Hippocampal formation (tissue), 2 donors: ENCODE results near the gene DEDD2.
A peak's percentile ranks its signal among the peaks of the same experiment; 100 is the strongest.

Source experiments
- DNase-seq, 2 donors: peaks; one replicate each; lab custom pipeline; 2025; lab: John Stamatoyannopoulos, UW

DEDD2 gene

GRCh38 chr19:42228641-42229040, 11.2 kb upstream of the DEDD2 start:
- DNase-seq: no peak

GRCh38 chr19:42226886-42227285, 9.4 kb upstream of the DEDD2 start:
- no peak for DNase-seq

DNA sequence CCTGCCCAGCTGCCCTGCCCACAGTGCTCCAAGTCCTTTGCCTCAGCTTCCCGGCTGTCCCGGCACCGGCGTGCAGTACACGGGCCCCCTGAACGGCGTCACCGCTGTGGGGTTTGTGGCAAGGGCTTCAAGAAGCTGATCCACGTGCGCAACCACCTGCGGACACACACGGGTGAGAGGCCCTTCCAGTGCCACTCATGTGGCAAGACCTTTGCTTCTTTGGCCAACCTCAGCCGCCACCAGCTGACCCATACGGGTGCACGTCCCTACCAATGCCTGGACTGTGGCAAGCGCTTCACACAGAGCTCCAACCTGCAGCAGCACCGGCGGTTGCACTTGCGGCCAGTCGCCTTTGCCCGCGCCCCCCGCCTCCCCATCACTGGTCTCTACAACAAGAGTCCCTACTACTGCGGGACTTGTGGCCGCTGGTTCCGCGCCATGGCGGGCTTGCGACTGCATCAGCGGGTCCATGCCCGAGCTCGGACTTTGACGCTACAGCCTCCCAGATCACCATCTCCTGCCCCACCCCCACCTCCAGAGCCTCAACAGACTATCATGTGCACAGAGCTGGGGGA, 8.3 kb upstream of the DEDD2 start:
- DNase-seq: no peak

- DNase-seq: no peak
Observed at GRCh38 chr19:42224940-42225717, 7.7 kb upstream of the DEDD2 start.

GRCh38 chr19:42220751-42221097, 3.2 kb upstream of the DEDD2 start:
- DNase-seq: no peak

DNA sequence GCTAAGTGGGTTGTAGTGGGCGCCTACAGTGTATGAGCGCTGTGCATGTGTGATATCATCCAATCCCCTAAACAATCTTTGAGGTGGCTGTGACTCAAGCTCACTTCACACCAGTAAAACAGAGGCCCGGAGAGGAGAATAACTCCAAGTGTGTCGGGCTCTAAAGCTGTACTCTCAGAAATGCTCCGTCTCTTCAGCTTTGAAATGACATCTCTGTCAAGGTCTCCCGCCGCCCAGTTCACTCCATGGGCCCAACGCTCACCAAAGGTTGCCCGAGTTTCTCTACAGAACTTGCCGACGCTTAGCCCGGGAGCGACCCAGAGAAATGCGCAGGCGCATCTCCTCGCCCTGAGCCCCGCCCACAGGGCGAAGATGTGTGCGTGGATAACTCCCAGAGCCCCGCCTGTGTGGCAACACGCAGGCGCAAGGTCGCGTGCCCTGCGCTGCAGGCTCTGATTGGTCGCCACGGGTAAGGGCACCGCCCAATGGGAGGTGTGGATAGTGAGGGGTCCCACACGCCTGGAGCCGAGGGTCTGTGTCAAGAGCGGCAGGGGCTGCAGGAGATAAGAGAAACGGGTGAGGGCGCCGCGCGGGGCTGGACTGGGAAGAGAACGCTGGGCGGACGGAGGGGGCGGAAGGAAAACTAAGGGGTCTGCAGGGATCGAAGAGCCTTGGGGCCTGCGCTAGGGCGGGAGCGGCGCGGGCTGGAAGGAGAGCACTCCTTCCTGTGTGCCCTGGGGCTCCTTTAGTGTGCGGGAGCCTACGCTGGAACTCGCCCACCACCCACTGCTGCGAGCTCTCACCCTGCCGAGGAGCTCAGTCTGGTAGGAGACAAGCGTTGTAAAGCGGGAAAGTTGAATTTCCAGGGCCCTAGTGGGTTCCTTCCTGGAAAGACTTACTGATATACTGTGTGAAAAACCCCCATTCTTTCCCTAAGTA, 2.6 kb upstream of the DEDD2 start, which contains the start of gene ZNF526:
Gene ZNF526, plus strand, starts transcription at position 501 of the 939 bp plus-strand sequence. CDS start 4,092 bp downstream, outside the sequence.
- DNase-seq: peak; percentile 91 to 97

DNA sequence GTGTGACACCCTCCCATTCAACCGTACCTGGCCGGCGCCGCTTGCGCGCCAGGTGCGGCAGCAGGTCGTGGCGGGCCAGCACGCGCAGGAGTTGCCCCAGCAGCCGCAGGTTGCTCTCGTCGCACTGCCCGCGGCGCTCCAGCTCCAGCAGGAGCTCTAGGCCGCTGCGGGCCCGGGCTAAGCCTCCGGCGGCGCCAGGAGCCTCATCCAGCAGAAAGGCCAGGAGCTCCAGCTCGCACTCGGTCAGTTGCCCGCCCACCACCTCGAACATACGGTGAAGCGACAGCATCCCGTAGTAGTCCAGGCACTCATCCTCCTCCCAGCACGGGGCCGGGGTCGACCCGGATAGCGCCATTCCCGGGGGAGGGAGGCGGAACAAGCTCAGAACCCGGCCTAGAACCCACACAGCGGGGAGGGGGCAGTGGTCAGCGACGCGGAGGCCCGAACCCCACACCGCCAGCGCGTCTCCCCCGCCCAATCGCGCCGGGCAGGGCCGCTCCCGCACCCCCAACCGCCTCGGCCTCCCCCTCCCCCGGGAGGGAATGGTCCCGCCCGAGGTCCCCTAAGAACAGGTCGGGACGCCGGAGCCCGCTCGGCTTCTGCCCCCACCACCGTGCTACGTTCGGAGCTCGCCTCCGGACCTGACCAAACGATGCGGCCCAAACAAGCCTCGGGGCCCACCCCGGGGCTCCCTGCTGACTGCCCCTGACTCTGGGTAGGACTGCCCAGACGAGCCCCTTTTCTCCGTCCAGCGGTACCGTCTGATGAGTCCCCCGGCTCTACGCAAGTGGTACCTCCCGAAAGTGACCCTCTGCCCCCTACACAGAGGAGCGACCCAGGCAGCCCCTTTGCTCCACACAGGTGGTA, 591 bp downstream of the DEDD2 start:
- peak in 1 of 2 donors; percentile 42 for DNase-seq

GRCh38 chr19:42214810-42215485, 2.5 kb downstream of the DEDD2 start:
- DNase-seq: no peak

DNA sequence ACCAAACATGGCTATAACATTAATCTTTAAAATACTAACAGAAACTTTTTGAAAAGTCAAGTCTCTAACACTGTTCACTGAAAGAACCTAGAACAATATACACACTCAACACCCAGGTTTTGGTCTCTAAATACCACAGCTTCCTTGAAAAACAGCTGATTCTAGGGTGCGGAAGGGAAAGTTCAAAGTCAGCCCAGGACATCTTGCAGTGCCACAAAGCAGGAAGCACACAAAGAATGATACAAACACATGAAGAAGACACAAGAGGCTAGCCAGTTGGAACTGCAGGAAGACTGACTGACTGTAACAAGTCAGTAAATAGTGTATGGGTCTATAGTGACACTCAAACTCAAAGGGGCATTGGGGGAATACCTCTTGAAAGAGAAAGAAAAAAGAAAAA, 4.6 kb downstream of the DEDD2 start:
- no peak for DNase-seq

DNA sequence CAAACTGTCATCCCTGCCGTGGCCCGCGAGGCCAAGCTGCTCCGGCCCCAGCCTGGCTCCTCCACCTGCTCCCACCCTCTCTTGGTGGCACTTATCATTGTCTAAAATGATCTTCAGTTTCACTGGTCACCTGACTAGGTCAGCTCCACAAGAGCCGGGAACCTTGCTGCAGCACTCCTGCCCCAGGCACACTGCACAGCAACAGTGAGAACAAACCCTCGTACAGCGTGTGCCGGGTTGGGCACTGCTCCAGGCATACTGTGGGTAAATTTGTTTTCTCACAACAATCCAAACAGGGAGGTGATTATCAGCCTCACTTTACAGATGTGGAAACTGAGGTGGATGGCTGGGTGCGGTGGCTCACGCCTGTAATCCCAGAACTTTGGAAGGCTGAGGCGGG, 8.9 kb downstream of the DEDD2 start:
- no peak for DNase-seq

DNA sequence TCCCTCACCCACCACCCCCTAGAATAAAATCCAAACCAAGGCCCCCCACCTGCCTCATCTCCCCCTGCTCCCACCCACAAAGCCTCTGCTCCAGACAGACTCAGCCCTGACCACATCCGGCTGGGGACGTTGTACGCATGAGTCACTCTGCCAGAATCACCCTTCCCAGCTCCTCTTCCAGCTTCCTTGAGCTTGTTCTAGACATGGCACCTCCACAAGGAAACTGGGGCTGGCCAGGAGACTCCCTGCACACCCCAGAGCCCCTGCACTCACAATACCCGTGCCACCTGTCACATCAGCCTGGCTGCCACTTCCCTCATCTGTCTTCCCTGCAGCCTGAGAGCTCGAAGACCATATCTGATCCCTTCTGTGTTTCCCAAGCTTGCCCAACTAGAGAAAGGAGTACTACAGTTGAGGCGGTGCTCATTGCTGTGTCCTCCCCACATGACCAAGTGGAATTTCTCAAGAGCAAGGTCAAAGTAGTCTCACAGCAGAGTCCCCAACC, 9.7 kb downstream of the DEDD2 start:
- DNase-seq: no peak

- DNase-seq: no peak
Observed at GRCh38 chr19:42206871-42207755, 10.4 kb downstream of the DEDD2 start.

DNA sequence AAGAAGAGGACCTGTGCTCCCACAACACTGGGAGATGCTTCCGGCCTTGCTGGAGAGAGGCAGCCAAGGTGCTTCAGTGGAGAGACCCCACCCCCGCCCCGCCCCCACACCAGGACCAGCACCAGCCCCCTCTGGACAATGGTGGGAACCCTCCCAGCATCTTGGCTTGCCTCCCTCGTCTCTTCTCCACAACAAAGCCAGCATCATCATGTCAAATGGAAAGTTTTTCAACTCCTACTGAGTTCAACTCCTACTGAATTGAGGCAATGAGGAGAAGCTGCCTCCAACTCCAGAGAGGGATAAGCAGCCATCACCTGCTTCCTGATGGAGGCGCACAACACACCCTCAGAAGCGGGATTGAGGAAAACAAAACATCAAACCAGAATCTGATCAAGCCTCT, 12.8 kb downstream of the DEDD2 start:
- DNase-seq: no peak

GRCh38 chr19:42203700-42204099, 13.8 kb downstream of the DEDD2 start:
- no peak for DNase-seq

GRCh38 chr19:42202290-42202880, 15.1 kb downstream of the DEDD2 start:
- DNase-seq: no peak

- DNase-seq: peak in 1 of 2 donors; percentile 18
Observed at GRCh38 chr19:42201489-42202289, 15.8 kb downstream of the DEDD2 start.

DNA sequence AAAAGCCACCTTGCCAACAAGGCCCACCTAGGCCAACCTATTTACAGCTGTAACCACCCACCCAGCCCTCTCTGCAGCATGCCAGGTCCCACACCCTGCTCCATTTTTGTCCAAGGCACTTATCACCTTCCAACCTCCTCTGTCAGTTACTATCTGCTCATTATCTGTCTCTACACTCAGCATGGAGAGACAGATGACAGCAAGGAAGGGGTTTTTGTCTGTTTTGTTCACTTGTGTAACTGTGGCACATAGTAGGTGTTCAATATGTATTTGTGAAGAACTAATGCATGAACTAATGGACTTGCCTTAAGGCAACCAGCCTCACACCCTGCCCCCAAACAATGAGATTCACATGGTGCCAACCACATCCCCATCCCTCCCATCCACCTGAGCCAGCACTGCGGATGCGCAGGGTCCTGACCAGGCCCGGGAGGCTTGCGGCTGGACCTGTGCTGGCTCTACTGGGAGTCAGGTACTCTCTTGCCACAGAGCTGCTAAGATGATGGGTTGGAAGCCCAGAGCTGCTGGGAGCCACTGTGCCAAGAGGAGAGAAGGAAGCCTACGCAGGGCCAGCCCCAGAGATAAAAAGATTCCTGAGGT, 17.3 kb downstream of the DEDD2 start:
- no peak for DNase-seq
